Body of pancreas (tissue), 4 donors: Measurements from ENCODE around the gene GRM8. TPM values are rescaled to one million over a fixed set of nuclear protein-coding genes. Genes with fewer than 3 reads are reported as not detected.

Experiments used
- ATAC-seq: fragments of 150-250 bp; one replicate; pipeline ENCODE4 v1.9.1; 2016
- DNase-seq, 4 donors: peaks; one replicate each; pipeline ENCODE4 v3.0.0-alpha.2; 2019
- H3K27ac ChIP-seq, 4 donors: fragments of 200-600 bp; sonication (generic); 1 replicate in 3 of 4; 2 replicates in 1 of 4; pipeline versions ENCODE4 v1.5.1 to v1.6.1; 2016 to 2019; ENCODE audit warnings: mild to moderate bottlenecking in 1 of 4, mixed read lengths in 1 of 4, moderate library complexity in 1 of 4
- H3K27me3 ChIP-seq, 2 donors: fragments of 200-600 bp; sonication (generic); one replicate each; pipeline ENCODE4 v1.6.0; 2016; ENCODE audit warnings: mild to moderate bottlenecking in 1 of 2
- H3K36me3 ChIP-seq, 2 donors: fragments of 200-600 bp; sonication (generic); replicated peaks in 1 of 2; 2 replicates each; pipeline ENCODE4 v1.5.1; 2016; ENCODE audit warnings: low read depth in 2 of 2; ENCODE audit not compliant: insufficient read depth in 1 of 2
- H3K4me1 ChIP-seq: fragments of 200-600 bp; sonication (generic); one replicate; pipeline ENCODE4 v1.6.0; 2016
- H3K4me3 ChIP-seq, 2 donors: fragments of 200-600 bp; sonication (generic); 1 replicate in 1 of 2; 2 replicates in 1 of 2; pipeline ENCODE4 v1.5.1; 2016 to 2019
- H3K9me3 ChIP-seq, 3 donors: fragments of 200-600 bp; sonication (generic); 1 replicate in 2 of 3; 2 replicates in 1 of 3; pipeline ENCODE4 v1.5.1; 2016
- POLR2A ChIP-seq, 3 donors: fragments of 450-650 bp; IDR thresholded peaks; one replicate each; pipeline ENCODE4 v1.6.1; 2016; ENCODE audit warnings: antibody characterized with exemption in 3 of 3, mild to moderate bottlenecking in 2 of 3
- WGBS, 2 donors: methylation state at CpG; one replicate each; pipeline ENCODE4 v1.1.5; 2017; 5-methylcytosine and 5-hydroxymethylcytosine counted together
- intact Hi-C: fragments of 100-400 bp; cut with DNase I; formaldehyde crosslinking; loops from one replicate; pipeline ENCODE4 v1.15.1; 2023
- total RNA-seq, 2 donors: library from RNA; depleted of rRNA; stranded (reverse); fragments of >200 nt; gene quantifications; one replicate each; pipeline ENCODE4 v1.1.0, GENCODE V29; 2016
- TF ChIP-seq, protein P1 (sequence below), 7 experiments: fragments of 450-650 bp in 4 of 7; fragments of 200-600 bp in 3 of 7; sonication (generic) in 3 of 7; IDR thresholded peaks; one replicate each; pipeline ENCODE4 v1.5.1; 2016 to 2019; ENCODE audit warnings: antibody characterized with exemption in 7 of 7

Gene GRM8
- total RNA-seq, 2 donors from 2014 or later, result 2.3 TPM; not detected in 1

DNA sequence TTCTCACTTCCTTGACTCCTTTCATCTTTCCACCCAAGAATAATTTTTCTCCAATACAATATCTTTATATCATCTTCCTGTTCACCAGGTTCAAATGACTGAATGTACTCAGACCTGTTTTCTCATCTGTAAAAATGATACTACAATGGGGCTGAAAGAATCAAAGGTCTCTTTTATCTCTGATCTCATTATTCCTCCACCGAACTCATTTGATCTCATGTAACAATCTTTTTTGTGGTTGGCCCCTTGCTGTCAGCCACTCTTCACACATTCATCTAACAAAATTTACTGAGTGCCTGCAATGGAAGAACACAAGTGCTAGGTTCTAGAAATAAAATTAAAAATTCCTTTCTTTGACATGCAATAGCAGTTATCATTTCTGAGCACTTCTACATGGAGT lies 65.0 kb downstream of the GRM8 start:
- Histone ChIP-seq H3K27ac (no peak overlapping the region), H3K36me3 (no peaks in the 10 kb centered on the region), H3K4me1 (no peaks in the 10 kb centered on the region), H3K27me3 (no peaks in the 10 kb centered on the region), H3K4me3 (no peak overlapping the region), H3K9me3 (no peaks in the 10 kb centered on the region)
- 95 to 97% methylated on average over 1 of the region's 1 CpG for WGBS, 2 donors
- intact Hi-C loops, result no loop called here
- ATAC-seq, result no peak
- TF ChIP-seq POLR2A (IDR thresholded peaks at IDR 0.05), result no peak
- TF ChIP-seq, protein P1, sequence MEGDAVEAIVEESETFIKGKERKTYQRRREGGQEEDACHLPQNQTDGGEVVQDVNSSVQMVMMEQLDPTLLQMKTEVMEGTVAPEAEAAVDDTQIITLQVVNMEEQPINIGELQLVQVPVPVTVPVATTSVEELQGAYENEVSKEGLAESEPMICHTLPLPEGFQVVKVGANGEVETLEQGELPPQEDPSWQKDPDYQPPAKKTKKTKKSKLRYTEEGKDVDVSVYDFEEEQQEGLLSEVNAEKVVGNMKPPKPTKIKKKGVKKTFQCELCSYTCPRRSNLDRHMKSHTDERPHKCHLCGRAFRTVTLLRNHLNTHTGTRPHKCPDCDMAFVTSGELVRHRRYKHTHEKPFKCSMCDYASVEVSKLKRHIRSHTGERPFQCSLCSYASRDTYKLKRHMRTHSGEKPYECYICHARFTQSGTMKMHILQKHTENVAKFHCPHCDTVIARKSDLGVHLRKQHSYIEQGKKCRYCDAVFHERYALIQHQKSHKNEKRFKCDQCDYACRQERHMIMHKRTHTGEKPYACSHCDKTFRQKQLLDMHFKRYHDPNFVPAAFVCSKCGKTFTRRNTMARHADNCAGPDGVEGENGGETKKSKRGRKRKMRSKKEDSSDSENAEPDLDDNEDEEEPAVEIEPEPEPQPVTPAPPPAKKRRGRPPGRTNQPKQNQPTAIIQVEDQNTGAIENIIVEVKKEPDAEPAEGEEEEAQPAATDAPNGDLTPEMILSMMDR (IDR thresholded peaks at IDR 0.05), result no peak
- DNase-seq, result no peak

DNA sequence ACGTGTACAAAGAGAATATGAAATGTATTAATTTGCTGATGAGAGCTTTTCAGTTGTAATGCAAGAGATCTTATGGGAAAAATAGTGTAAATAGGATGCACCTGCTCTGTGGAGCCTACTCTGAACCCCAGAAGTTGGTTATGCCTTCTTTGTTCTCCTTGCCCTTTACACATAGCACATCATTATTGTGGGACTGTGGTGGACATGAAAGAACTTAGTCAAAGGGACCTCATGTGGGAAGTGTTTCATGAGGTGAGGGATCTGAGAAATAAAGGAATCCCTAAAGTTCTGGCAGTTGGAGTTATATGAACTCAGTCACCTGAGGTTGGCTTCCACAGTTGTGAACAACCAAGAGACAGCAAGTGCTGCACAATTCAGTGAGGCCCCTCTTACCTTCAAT lies 66.1 kb downstream of the GRM8 start:
- Histone ChIP-seq H3K27ac (no peak overlapping the region), H3K9me3 (no peaks in the 10 kb centered on the region), H3K4me3 (no peak overlapping the region), H3K4me1 (no peaks in the 10 kb centered on the region), H3K27me3 (no peaks in the 10 kb centered on the region), H3K36me3 (no peaks in the 10 kb centered on the region)
- intact Hi-C loops, result no loop called here
- DNase-seq, result no peak
- ATAC-seq, result no peak
- WGBS, 2 donors, result 47 to 49% methylated on average over 1 of the region's 1 CpG
- no peak for TF ChIP-seq POLR2A (IDR thresholded peaks at IDR 0.05)
- TF ChIP-seq, protein P1 (IDR thresholded peaks at IDR 0.05), result no peak

- H3K4me3 ChIP-seq, result no peak overlapping the region
- TF ChIP-seq, protein P1 (IDR thresholded peaks at IDR 0.05), result no peak
- TF ChIP-seq POLR2A (IDR thresholded peaks at IDR 0.05), result no peak
- no peaks in the 10 kb centered on the region for H3K36me3 ChIP-seq
- DNase-seq (no peak), ATAC-seq (no peak)
- no peaks in the 10 kb centered on the region for H3K4me1 ChIP-seq
- H3K27ac ChIP-seq, result no peak overlapping the region
- intact Hi-C loops, result no loop called here
- H3K9me3 ChIP-seq, result no peaks in the 10 kb centered on the region
- H3K27me3 ChIP-seq, result no peaks in the 10 kb centered on the region
Measured at GRCh38 chr7:127177156-127177555, 75.6 kb downstream of the GRM8 start.

DNA sequence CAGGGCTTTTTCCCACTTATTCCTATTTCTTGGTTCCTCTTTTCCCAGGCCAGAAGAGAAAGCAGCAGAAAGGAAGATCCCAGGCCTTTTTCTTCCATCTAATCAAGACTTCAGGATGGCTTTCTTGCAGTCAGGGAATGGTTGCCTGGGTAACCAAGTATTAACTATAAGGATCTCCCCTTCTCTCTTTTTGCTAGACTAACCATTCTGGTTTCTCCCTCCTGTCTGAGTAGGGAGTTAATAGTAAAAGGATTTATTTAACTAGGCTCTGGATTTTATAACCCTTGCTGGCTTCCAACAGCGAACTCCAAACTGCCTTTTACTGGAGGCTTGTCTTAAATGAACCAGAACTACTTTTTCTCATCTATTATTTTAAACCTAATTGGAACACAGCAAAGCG lies 90.4 kb downstream of the GRM8 start:
- DNase-seq, result no peak

GRCh38 chr7:127158659-127159058 lies 94.1 kb downstream of the GRM8 start:
- DNase-seq (no peak), ATAC-seq (no peak)
- Histone ChIP-seq H3K4me1 (no peaks in the 10 kb centered on the region), H3K9me3 (no peaks in the 10 kb centered on the region), H3K27ac (no peak overlapping the region), H3K36me3 (no peaks in the 10 kb centered on the region), H3K4me3 (no peak overlapping the region), H3K27me3 (no peaks in the 10 kb centered on the region)
- WGBS, 2 donors, result 76 to 80% methylated on average over 3 of the region's 3 CpGs
- no peak for TF ChIP-seq POLR2A (IDR thresholded peaks at IDR 0.05)
- TF ChIP-seq, protein P1 (IDR thresholded peaks at IDR 0.05), result no peak
- intact Hi-C loops, result no loop called here

More for the DNA sequence above, 90.4 kb downstream of the GRM8 start:
- no peaks in the 10 kb centered on the region for H3K27me3 ChIP-seq
- no peak for TF ChIP-seq POLR2A (IDR thresholded peaks at IDR 0.05)
- TF ChIP-seq, protein P1 (IDR thresholded peaks at IDR 0.05), result no peak
- no peaks in the 10 kb centered on the region for H3K9me3 ChIP-seq
- H3K4me3 ChIP-seq, result no peak overlapping the region
- H3K27ac ChIP-seq, result no peak overlapping the region
- H3K4me1 ChIP-seq, result no peaks in the 10 kb centered on the region
- H3K36me3 ChIP-seq, result no peaks in the 10 kb centered on the region
- 80 to 85% methylated on average over 2 of the region's 2 CpGs for WGBS, 2 donors
- ATAC-seq, result no peak
- intact Hi-C loops, result no loop called here
